OCI-LY1 (cell line): ENCODE data around the gene HOXA9.

ENCODE experiments used
- H2AFZ ChIP-seq: fragments of 200-600 bp; sonication (generic), shearing (Covaris generic); 2 replicates; pipeline ENCODE4 v1.6.0; 2014; ENCODE audit warnings: antibody characterized with exemption, mild to moderate bottlenecking, low read length
- H3F3A ChIP-seq: fragments of 200-600 bp; sonication (generic), shearing (Covaris generic); 2 replicates; pipeline ENCODE4 v1.6.0; 2014; ENCODE audit warnings: mild to moderate bottlenecking, antibody characterized with exemption, low read length, moderate library complexity; ENCODE audit not compliant: insufficient read depth
- H3K27ac ChIP-seq: fragments of 200-600 bp; sonication (generic); 2 replicates; pipeline ENCODE4 v1.5.1; 2014; ENCODE audit warnings: low read length, mixed run types, mild to moderate bottlenecking, low read depth; ENCODE audit not compliant: poor library complexity, severe bottlenecking
- H3K27me3 ChIP-seq: fragments of 200-600 bp; sonication (generic); 2 replicates; pipeline ENCODE4 v1.6.0; 2014; ENCODE audit warnings: antibody characterized with exemption, mild to moderate bottlenecking, low read length, moderate library complexity; ENCODE audit not compliant: insufficient read depth
- H3K36me3 ChIP-seq: fragments of 200-600 bp; sonication (generic); 2 replicates; pipeline ENCODE4 v1.6.1; 2014; ENCODE audit warnings: mild to moderate bottlenecking, antibody characterized with exemption, low read length, moderate library complexity, mixed read lengths; ENCODE audit not compliant: insufficient read depth
- H3K4me1 ChIP-seq: fragments of 200-600 bp; sonication (generic); 2 replicates; pipeline ENCODE4 v1.5.1; 2014; ENCODE audit warnings: mild to moderate bottlenecking, low read length, moderate library complexity; ENCODE audit not compliant: insufficient read depth, severe bottlenecking
- H3K4me2 ChIP-seq: fragments of 200-600 bp; sonication (generic), shearing (Covaris generic); 2 replicates; pipeline ENCODE4 v1.6.1; 2014; ENCODE audit warnings: low read length
- H3K4me3 ChIP-seq: fragments of 200-600 bp; sonication (generic); 2 replicates; pipeline ENCODE4 v1.5.1; 2014; ENCODE audit warnings: low read length, low read depth, mild to moderate bottlenecking, mixed read lengths; ENCODE audit not compliant: poor library complexity, severe bottlenecking
- H3K79me2 ChIP-seq: fragments of 200-600 bp; shearing (Covaris generic); 2 replicates; pipeline ENCODE4 v1.6.1; 2016; ENCODE audit warnings: mixed run types, low read length, mixed read lengths; ENCODE audit not compliant: insufficient read depth
- H3K9ac ChIP-seq: fragments of 200-600 bp; sonication (generic), shearing (Covaris generic); 2 replicates; pipeline ENCODE4 v1.6.1; 2014; ENCODE audit warnings: mild to moderate bottlenecking, low read length, mixed read lengths
- H3K9me2 ChIP-seq: fragments of 200-600 bp; sonication (generic), shearing (Covaris generic); 2 replicates; pipeline ENCODE4 v1.6.1; 2014; ENCODE audit warnings: low read depth, mild to moderate bottlenecking, low read length, mixed read lengths
- H3K9me3 ChIP-seq: fragments of 200-600 bp; shearing (Covaris generic); 2 replicates; pipeline ENCODE4 v1.6.1; 2014; ENCODE audit warnings: low read length, mixed read lengths
- H4K20me1 ChIP-seq: fragments of 200-600 bp; sonication (generic), shearing (Covaris generic); 2 replicates; pipeline ENCODE4 v1.6.0; 2016; ENCODE audit warnings: mild to moderate bottlenecking, low read length; ENCODE audit not compliant: insufficient read depth
- CTCF ChIP-seq: fragments of 200-600 bp; sonication (generic), shearing (Covaris generic); IDR thresholded peaks from 2 replicates; pipeline ENCODE4 v1.5.1; 2017; ENCODE audit warnings: mild to moderate bottlenecking, antibody characterized with exemption, low read length, moderate library complexity, mixed read lengths
- EZH2 ChIP-seq: fragments of 200-600 bp; sonication (generic), shearing (Covaris generic); IDR thresholded peaks from 2 replicates; pipeline ENCODE4 v1.8.0; 2017; ENCODE audit warnings: borderline replicate concordance, mixed run types, mild to moderate bottlenecking, antibody characterized with exemption, low read length, moderate library complexity, mixed read lengths

Gene HOXA9

GRCh38 chr7:27140126-27140857 is 25.0 kb downstream of the HOXA9 start:
- no peaks in the 10 kb centered on the region for H3K79me2 ChIP-seq
- no peaks in the 10 kb centered on the region for H4K20me1 ChIP-seq
- no peak overlapping the region for H3K4me3 ChIP-seq
- no peak overlapping the region for H3K9ac ChIP-seq
- no peaks in the 10 kb centered on the region; the same call in 1 of the 2 replicates for H3K27me3 ChIP-seq
- peaks cover 20% of the 10 kb centered on the region for H3K4me1 ChIP-seq
- H3K9me2 ChIP-seq = no peaks in the 10 kb centered on the region
- no peak overlapping the region for H3K27ac ChIP-seq
- no peaks in the 10 kb centered on the region for H3F3A ChIP-seq
- TF ChIP-seq EZH2 (no peak), CTCF (no peak)
- H2AFZ ChIP-seq = no peak overlapping the region
- no peaks in the 10 kb centered on the region for H3K9me3 ChIP-seq
- no peak overlapping the region for H3K4me2 ChIP-seq
- no peaks in the 10 kb centered on the region for H3K36me3 ChIP-seq

GRCh38 chr7:27139334-27140125 is 25.8 kb downstream of the HOXA9 start:
- no peaks in the 10 kb centered on the region for H3K9me2 ChIP-seq
- H3K9ac ChIP-seq = no peak overlapping the region
- H3K79me2 ChIP-seq = no peaks in the 10 kb centered on the region
- peaks cover 17% of the 10 kb centered on the region for H3K4me1 ChIP-seq
- no peaks in the 10 kb centered on the region for H3K36me3 ChIP-seq
- no peak overlapping the region for H3K4me2 ChIP-seq
- no peaks in the 10 kb centered on the region for H4K20me1 ChIP-seq
- no peak for TF ChIP-seq EZH2
- no peak for TF ChIP-seq CTCF
- H3F3A ChIP-seq = no peaks in the 10 kb centered on the region
- no peaks in the 10 kb centered on the region for H3K9me3 ChIP-seq
- no peaks in the 10 kb centered on the region for H3K27me3 ChIP-seq
- no peak overlapping the region for H3K27ac ChIP-seq
- H2AFZ ChIP-seq = no peak overlapping the region
- no peak overlapping the region for H3K4me3 ChIP-seq

- no peaks in the 10 kb centered on the region for H3K27me3 ChIP-seq
- H3K9me3 ChIP-seq = no peaks in the 10 kb centered on the region
- no peak overlapping the region for H2AFZ ChIP-seq
- no peak overlapping the region for H3K9ac ChIP-seq
- TF ChIP-seq CTCF (no peak), EZH2 (no peak)
- H3K79me2 ChIP-seq = no peaks in the 10 kb centered on the region
- no peak overlapping the region for H3K4me2 ChIP-seq
- no peaks in the 10 kb centered on the region for H4K20me1 ChIP-seq
- no peak overlapping the region for H3K27ac ChIP-seq
- no peaks in the 10 kb centered on the region for H3K36me3 ChIP-seq
- H3F3A ChIP-seq = no peaks in the 10 kb centered on the region
- peaks cover 11% of the 10 kb centered on the region for H3K4me1 ChIP-seq
- H3K4me3 ChIP-seq = no peak overlapping the region
- H3K9me2 ChIP-seq = no peaks in the 10 kb centered on the region
Observed at GRCh38 chr7:27138985-27139333, 26.4 kb downstream of the HOXA9 start.
